Astrocyte (in vitro differentiated cells and primary cell): ENCODE measurements around the gene C5orf63.

Experiments used
- EZH2 ChIP-seq: IDR thresholded peaks from 2 replicates; pipeline ENCODE4 v1.6.1; 2012; ENCODE audit warnings: mild to moderate bottlenecking, low read length, inconsistent platforms; ENCODE audit not compliant: insufficient read depth
- TF ChIP-seq, protein P1 (sequence below): IDR thresholded peaks from 2 replicates; pipeline ENCODE4 v1.5.1; 2011; ENCODE audit warnings: low read depth, mild to moderate bottlenecking, inconsistent platforms, low read length, moderate library complexity; ENCODE audit not compliant: insufficient read depth

DNA sequence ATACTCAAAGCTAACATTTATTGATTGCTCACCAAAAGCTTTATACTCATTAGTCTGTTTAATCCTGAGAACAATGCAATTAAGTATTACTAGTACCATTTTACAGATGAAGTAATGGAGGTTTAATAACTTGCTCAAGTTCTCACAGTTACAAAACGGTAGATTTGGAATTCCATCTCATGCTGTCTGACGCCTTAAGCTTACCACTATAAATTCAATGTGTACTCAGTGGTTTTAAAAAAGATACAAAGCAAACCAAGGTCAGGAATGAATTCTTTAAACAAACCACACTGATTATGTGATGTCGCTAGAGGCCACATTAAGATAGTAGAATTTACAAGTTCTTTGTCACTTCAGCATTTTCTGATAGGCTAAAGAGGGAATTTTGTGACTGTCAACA lies 1.2 kb upstream of the C5orf63 start:
- TF ChIP-seq EZH2: no peak
- TF ChIP-seq, protein P1, sequence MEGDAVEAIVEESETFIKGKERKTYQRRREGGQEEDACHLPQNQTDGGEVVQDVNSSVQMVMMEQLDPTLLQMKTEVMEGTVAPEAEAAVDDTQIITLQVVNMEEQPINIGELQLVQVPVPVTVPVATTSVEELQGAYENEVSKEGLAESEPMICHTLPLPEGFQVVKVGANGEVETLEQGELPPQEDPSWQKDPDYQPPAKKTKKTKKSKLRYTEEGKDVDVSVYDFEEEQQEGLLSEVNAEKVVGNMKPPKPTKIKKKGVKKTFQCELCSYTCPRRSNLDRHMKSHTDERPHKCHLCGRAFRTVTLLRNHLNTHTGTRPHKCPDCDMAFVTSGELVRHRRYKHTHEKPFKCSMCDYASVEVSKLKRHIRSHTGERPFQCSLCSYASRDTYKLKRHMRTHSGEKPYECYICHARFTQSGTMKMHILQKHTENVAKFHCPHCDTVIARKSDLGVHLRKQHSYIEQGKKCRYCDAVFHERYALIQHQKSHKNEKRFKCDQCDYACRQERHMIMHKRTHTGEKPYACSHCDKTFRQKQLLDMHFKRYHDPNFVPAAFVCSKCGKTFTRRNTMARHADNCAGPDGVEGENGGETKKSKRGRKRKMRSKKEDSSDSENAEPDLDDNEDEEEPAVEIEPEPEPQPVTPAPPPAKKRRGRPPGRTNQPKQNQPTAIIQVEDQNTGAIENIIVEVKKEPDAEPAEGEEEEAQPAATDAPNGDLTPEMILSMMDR: no peak
